ENCODE measurements around the gene GCN1.

- no peak for TF ChIP-seq POLR2A (IDR thresholded peaks at IDR 0.05; ENCODE audit: low read depth, low read length)
- TF ChIP-seq POLR2AphosphoS5 (IDR thresholded peaks at IDR 0.05; ENCODE audit: low read depth, low read length) = no peak
Observed at GRCh38 chr12:120230974-120231315, 36.4 kb upstream of the GCN1 start.
